GM21737 (cell line): ENCODE measurements around the gene ADARB1.

Experiments
- ATAC-seq: cut with Tn5 transposase; IDR thresholded peaks from one replicate; pipeline ENCODE4 v1.9.1; 2021; ENCODE audit warnings: mild to moderate bottlenecking, moderate library complexity; ENCODE audit not compliant: unreplicated experiment

Gene ADARB1

DNA sequence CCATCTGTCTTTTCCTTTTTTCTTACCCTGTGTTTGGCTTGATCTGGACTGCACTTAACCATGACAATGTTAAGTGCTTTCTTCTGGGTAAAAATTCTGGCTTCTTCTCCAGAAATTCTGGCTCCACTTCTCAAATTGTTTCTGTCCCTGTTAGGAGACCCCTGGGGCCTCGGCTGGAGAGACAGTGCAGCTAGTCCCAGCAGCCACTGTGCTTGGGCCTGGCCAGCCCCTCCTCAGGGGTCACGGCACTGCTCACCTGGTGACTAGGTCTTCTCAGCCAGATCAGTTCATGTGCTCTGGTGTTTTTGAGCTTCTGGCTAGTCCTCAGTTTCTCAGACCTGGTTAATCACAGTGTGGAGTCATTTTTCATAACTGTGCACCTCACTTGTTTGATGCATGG lies 72.4 kb downstream of the ADARB1 start:
- ATAC-seq = no peak

DNA sequence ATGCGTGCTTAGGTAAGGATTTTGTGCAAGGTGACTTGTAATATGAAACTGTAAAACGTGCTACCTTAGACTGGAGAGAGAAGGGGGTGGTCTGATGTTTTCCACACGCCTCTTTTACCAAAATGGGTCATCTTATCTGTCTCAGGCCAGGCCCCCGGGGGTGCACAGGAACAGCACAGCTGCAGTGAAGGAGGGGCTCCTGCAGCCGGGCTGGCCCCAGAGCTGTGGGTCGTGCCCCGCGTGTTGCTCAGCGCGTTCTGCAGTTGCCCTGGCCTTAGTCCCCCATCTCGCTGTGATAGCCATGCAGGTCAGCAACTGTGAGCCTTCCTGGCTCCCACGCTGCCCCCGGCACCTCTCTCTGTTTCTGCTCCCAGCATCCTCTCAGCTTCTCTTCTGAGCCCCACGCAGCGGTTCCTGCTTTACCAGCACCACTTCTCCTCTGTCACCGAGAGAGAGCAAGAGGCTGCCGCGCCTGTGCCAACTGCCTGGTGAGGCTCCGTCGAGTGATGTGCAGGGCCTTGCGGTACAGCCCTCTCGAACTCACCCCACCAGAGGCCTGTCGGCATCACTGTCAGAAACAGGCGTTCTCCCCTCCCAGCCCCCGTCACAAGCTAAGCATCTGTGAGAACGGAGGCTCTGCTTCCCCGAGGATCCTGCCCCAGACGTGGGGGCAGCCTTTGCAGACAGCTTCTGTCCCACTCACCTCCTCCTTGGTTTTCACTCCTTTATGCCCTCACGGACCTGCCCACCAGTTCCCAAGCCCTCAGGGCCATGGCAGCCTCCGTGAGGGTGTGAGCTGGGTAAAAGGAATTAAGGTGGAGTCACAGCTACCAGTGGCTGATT lies 73.3 kb downstream of the ADARB1 start:
- ATAC-seq = no peak

DNA sequence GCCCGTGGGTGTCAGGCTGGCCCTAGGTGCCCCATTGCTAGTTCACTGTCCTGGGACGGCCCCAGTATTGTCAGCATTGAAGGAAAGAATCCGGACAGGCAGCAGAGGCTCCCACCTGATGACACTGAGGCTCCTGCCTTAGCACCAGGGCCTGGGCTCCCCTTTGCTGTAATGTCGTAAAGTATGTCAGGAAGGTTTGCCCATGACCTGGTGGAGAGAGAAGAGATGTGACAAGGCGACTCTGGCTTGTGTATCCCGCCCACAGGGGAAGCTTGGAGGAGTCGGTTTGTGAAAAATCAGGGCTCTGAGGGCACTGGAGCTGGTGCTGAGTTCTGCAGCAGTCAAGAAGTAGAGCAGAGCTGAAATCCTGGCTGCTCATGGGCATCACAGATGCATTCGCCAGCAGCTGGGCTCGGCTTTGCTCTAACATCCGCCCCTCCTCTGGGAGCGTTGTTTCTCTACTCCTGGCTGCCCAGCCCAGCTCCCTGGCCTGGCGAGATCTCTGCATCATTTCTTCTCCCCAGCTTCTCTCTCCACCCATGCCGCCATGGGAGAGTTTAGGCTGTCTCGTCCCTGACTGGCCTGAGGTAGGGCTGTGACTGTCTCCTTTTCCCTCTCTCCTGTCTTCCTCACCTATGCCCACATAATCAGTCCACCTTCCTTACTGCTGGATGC lies 74.1 kb downstream of the ADARB1 start:
- no peak for ATAC-seq

DNA sequence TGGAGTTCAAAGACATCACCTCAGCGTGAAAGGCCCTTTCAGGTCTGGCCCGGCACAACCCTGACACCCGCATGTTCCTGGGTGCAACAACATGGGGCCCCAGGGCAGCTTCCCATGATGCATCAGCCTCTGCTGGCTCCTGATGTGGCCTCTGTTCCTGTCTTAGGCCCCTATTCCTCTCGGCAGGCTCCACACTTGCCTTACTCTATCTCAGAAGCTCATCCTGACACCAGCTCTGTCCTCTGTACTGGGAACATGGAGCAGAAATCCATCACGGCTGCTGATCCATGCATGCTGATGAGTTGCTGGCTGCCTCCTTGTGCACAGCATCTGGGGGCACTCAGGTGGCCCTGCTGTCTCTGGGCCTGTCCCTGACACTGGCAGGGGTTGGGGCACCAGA lies 74.6 kb downstream of the ADARB1 start:
- ATAC-seq = no peak

DNA sequence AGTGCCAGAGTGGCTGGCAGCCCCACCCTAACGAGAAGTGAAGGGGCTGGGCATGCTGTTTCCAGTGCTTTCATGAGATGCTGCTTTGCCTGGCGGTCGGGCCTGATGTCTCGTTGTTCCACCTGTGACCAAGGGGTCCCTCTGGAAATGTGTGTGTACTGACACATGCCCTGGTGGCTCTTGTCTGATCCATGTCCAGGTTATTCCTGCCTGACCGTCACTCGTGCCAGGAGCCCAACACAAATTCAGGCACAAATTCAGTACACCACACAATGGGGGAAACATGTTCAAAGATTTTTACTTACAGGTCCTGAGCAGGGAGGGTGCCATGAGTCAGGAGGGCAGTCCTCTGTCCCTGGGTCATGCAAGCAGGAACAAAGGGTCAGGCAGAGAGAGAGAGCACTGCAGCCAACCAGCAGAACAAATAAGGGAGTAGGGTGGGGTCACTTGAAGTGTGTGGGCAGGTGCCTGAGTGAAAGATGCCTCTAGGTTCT lies 76.3 kb downstream of the ADARB1 start:
- ATAC-seq = no peak

DNA sequence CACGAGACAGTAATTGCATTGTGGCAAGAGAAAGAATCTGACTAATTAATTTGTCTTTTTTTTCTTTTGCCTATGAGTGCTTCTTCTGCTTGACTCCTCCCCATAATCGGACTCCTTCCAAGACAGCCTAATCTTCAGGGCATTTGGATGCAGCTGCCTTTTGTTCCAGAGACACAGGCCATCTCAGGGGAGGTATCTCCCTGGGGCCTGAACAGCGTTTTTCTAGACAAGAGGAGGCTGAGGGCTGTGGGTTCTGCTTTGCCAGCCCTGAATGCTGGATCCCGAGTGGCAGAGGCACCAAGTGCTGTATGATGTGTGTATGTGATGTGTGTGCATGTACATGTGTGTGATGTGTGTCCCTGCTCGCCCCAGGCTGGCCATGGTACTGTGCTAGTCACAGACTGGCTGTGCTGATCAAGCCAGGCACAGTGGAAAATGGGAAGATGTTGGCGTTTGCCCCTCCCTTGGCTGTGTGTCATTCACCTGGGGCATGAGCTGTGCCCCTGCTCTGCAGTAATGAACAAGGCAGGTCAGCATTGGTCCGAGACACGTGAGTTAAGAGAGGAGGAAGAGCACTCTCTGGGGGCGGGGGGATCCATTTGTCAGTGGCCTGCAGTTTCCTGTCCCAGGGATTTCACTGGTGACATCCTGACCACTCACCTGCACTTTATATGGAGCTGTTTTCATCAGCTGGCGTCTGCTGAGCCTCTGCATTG lies 77.2 kb downstream of the ADARB1 start:
- no peak for ATAC-seq

DNA sequence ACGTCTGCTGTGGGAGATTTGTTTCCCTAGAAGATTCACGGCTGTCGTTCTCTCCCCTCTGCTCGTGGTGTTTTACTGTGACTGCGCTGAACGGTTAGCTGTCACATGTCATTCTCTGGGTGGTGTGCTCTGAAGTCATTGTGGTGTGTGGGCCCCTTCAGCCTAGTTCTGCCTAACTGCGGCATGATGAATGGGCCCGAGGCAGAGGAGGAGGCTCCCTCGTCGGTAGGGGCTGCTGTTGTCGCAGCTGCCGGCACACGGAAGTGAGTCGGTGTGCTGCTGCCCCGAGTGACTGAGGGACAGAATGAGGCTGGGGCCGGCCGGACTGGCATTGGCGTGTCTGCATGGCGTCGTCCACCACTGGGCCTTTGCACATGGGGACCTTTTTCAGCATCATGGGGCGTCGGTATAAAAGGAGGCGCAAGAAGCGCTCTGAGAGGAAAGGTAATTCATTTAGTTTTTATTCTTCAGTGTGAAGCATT lies 77.9 kb downstream of the ADARB1 start:
- ATAC-seq = no peak

DNA sequence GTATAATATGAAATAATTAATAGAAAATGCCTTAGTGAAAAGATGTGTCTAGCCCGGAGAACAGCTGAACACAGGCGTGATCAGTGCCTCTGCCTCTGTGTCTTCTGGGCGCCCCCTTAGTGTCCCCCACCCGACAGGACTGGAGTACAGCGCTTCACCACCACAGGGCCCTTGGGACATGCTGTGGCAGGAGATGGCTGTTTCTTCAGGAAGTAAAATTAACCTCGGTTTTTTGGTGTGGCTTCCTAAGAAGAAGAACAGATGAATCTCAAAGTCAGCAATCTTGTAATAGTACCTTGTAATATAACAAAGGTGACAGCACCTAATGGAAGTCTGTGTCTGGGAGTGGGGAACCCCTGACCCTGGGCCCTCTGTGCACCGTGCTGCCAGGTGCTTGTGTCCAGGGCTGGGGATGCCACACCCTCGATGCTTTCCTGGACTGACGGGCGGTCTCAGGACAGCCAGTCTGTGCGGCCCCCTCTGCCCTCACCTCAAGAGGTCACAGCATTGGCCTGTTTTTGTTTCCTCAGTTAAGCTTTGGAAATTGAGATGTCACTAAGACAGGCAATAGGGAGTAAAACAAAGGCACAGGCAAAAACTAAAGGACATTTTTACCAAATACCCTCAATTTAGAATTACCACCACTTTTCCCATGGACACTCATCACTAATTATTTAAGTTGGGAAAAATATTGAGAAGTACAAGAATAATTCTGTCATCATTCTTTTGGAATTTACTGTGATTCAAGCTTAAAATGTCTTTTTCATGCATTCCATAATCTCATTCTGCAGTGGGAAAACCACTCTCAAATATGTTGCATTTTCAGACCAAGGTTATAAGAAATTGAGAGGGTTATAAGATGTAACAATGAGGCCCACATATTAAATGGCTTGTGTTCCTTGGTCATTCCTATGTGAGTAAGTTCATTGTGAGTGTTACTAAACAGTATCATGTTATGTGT lies 79.3 kb downstream of the ADARB1 start:
- no peak for ATAC-seq

DNA sequence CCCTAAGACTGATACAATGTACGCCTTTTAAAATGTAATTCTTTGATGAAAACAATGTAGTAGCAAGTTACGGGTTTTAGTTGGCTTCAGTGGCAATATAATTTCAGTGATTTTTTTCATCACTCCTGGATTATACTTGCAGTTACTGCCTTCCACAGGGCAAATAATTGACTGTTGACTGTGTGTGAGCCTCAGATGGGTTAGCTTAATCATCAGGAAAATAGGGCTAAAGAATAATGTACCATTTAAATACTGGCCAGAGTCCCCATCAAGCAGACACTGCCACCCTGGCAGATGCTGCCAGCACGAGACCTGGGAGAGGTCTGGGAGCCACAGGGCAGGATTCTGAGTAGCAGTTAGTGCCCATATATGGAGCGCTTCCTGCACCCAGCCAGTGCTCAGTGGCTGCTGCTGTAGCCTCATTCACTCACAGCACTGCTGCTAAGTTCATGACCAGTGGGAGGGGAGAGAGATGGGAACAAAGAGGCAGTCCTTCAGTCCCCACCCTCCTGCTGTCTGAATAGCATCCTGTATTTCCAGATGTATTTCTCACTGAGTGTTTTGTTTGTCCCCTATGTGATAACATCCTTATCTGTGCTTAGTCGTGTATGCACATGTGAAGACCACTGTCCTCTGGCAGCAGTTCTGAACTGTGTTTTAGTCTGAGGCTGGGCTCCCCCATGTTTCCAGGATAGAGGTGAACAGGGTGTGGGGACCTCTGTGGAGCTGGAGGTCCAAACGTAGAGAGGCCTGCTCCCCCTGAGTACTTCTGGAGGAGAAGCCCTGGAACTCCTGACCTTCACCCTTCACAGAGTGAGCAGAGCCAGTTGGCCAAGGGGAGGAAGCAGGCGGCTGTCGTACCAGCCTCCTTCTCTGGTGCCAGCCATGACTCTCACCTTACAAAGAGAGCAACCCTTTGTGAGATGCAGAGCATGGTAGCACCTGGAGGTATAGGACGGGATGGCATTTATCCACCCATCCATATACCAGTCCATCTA lies 80.4 kb downstream of the ADARB1 start:
- no peak for ATAC-seq

DNA sequence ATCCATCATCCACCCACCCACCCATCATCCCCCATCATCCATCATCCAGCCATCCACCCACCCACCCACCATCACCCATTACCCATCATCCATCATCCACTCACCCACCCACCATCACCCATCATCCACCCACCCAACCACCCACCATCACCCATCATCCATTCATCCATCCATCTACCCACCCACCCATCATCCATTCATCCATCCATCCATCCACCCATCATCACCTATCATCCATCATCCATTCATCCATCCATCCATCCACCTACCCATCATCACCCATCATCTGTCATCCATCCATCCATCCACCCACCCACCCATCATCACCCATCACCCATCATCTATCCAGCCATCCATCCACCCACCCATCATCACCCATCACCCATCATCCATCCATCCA lies 81.5 kb downstream of the ADARB1 start:
- no peak for ATAC-seq

DNA sequence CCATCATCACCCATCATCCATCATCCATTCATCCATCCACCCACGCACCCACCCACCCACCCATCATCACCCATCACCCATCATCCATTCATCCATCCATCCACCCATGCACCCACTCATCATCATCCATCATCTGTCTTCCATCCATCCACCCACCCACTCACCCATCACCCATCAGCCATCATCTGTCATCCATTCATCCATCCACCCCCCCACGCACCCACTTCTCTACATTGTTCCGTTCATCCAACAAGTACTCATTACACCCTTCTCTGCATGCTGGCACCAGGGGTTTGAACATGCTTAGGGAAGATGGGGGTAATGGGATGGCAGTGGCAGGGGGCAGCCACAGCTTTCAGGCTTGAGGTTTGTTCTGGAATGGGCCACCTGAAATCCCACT lies 82.1 kb downstream of the ADARB1 start:
- no peak for ATAC-seq

DNA sequence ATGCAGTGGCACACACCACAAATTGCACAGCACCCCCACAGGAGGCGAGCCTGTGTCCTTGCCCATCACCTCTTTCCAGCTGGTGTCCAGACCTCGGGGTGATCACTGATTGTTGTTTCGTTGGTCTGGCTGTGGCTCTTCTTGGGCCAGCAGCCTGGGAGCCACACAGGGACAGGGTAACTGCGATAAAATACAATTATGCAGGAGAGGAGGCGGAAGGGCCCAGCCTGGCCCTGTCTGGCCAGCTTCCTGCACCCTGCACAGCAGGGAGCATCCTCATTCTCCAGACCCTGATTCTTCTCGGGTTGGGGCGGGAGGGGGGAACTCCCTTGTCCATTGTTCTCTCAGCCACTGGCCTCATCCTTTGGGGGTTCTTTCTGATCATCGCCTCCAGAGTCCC lies 83.6 kb downstream of the ADARB1 start:
- no peak for ATAC-seq

DNA sequence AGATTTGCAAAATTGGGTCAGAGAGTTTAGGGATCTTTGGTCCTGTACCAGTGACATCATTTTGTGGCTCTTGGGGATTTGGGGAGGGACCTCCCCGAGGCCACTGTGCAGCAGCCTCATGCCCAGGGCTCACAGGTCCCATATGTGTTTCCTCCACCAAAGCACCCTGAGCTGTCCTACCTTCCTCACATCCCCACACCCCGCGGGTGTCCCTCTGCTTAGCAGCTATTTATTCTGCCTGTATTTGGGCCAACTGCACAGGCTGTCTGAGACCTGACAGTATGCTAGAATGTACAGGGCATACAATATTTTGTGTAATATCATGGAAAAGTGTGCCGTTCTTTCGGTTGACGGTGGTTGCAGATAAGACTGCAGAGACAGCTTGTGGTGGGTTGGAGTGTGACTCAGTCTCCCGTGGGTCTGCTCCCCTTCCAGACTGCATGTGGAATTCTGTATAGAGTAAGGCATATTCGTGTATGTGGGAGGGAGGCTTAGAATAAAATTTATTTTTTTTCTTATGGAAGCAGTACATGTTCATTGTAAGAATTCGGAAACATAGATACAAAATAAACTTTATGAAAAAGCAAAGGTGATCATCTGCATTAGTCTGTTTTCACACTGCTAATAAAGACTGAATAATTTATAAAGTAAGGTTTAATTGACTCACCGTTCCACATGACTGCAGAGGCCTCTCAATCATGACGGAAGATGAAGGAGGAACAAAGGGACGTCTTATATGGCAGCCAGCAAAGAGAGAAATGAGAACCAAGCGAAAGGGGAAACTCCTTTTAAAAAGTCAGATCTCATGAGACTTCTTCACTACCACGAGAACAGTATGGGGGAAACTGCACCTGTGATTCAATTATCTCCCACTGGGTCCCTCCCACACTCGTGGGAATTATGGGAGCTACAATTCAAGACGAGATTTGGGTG lies 84.4 kb downstream of the ADARB1 start:
- ATAC-seq = no peak

DNA sequence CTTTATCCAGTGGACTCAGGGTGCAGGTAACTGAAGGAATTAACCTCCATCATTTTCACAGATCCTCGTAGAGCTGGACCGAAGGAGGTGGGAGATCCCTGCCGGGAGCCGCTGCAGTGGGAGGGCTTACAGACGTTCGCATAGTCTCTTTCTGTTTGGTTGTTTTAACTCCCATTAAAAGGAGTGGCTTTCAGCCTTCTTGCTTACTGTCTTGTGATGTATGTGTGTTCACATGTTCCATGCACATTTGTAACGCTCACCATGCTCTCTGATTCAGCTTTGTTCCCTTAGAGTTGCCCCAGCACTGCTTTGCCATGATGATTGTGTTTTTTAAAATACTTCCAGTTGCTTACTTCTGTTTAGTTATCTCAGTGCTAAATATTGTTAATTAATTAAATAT lies 85.8 kb downstream of the ADARB1 start:
- no peak for ATAC-seq

DNA sequence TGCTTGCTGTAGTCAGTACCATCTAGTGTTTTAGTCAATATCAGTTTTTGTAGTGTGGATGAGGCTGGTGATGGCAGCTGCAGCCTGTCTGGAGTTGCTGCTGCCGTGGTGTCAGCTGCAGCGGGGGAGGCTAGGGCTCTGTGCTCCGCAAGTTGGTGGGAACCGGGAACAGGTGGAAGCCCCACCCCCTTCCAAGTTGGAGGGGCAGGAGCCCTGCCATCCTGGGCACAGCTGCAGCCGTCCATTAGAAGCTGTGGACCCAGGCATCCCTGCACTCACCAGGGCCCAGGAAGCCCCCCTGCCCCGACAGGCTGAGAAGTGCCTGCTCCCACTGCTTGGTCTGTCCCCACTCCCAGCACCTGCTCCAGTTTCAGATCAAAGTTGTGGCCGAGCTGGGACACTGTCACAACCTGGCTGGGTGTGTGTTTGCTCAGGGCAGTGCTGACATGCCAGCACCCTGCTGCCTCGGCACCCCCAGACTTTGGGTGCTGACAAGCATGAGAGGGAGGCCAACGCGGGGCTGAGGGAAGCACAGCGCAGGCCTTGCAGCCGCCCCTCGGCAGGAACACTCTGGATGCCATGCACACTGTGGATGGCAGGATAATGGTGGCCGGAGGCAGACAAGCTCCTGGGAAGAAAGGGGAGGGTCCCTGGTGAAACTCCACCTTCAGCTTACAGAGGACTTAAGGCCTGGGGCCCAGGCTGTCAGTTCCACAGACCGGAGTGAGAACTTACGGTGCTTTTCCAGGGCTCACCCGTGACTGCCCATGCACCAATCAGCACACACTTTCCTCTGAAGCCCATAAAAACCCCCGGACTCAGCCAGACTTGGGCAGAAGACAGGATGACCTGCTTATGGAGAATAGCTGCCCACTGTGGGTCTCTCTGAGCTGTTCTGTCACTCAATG lies 86.9 kb downstream of the ADARB1 start:
- no peak for ATAC-seq

DNA sequence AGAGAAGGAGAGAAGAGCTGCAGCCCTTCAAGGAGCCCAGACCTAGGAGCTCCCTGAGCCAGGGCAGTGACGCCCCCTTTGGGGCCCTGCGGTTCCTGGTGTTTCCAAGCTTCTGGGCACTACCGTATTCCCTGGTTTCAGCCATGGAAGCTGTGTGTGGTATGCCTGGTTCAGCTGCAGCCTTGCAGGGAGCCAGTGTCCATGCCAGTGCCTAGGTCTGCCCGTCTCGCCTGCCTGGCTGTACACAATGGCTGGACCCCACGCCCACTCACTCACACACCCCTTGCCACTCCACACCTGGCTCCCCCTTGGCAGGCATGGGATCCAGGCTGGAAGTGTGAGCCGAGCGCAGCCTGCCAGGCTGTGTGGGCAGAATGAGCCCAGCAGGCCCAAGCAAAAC lies 87.7 kb downstream of the ADARB1 start:
- ATAC-seq = no peak

DNA sequence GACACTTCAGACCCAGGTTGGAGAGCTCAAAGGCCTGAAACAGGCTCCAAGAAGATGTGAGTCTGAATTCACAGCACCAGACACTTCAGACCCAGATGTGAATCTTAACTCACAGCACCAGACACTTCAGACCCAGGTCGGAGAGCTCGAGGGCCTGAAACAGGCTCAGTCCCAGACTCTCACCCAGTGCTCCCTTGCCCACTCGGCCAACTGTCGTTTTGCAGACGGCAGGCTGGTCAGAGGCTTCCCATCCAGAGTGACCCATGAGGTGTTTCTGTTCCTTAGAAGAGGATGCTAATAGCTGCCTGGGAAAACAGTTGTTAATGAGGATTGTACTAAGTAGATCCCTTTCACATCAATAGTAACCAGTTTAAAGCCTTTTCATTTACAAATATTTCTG lies 88.4 kb downstream of the ADARB1 start:
- no peak for ATAC-seq
